ENCODE data around the gene TRAPPC2. TPM values are rescaled to one million over a fixed set of nuclear protein-coding genes. Genes with fewer than 3 reads are reported as not detected.

TRAPPC2 gene
- total RNA-seq, 4 donors from 2014 or later: 14.3 to 17.3 (median 16.0) TPM

DNA sequence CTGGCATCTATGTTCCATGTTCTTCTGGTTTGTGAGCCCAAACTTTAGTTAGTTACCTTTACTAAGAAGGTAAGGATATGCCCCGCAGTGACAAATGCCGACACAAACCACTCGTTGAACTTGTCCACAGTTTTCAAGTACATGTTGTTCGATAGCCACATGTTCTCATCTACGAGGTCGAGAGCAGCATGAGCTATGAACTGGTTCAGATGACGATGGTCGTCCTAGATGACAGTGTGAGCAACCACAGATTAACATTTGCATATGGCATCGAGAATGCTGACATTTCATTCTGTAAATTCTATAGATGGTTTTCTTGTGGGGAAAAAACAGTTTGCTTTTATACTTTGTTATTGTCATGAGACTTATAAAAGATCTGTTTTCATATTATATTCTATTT is 18.0 kb downstream of the TRAPPC2 start:
- 87 to 93% methylated on average over 5 to 9 of the region's 9 CpGs for WGBS, 2 donors (ENCODE audit: low coverage in 1 of 2)
- Histone ChIP-seq H3K27me3 (no peaks in the 10 kb centered on the region), H3K4me1 (peaks cover 0 to 31% (median 0%) of the 10 kb centered on the region in 3 donors), H3K27ac (no peak overlapping the region), H3K36me3 (peaks cover 0 to 18% of the 10 kb centered on the region in 2 donors), H3K4me3 (no peak overlapping the region), H3K9me3 (no peaks in the 10 kb centered on the region)
- ATAC-seq: no peak
- TF ChIP-seq, protein P1, sequence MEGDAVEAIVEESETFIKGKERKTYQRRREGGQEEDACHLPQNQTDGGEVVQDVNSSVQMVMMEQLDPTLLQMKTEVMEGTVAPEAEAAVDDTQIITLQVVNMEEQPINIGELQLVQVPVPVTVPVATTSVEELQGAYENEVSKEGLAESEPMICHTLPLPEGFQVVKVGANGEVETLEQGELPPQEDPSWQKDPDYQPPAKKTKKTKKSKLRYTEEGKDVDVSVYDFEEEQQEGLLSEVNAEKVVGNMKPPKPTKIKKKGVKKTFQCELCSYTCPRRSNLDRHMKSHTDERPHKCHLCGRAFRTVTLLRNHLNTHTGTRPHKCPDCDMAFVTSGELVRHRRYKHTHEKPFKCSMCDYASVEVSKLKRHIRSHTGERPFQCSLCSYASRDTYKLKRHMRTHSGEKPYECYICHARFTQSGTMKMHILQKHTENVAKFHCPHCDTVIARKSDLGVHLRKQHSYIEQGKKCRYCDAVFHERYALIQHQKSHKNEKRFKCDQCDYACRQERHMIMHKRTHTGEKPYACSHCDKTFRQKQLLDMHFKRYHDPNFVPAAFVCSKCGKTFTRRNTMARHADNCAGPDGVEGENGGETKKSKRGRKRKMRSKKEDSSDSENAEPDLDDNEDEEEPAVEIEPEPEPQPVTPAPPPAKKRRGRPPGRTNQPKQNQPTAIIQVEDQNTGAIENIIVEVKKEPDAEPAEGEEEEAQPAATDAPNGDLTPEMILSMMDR (IDR thresholded peaks at IDR 0.05): no peak
- TF ChIP-seq POLR2AphosphoS5 (IDR thresholded peaks at IDR 0.05) (no peak), POLR2A (IDR thresholded peaks at IDR 0.05) (no peak)

DNA sequence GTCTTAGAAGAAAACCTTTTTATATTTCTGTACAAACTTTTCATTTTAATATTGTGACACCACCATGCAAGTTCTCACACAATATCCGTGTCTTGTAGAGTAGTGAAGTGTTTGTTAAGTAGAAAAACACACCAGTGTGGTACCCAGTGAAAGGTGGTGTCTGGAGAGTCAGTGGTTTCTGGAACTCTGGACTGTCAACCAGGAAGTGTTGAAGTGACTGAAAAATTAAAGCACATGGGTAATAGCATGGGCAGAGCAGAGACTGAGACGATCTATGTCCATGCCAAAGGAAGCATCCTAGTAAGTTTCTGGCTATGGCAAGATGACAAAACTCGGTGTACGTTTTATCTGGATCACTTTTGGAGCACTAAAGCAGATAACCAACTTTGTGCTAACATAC is 23.3 kb downstream of the TRAPPC2 start:
- peaks cover 0 to 16% of the 10 kb centered on the region in 2 donors for H3K36me3 ChIP-seq
- H3K27me3 ChIP-seq: no peaks in the 10 kb centered on the region
- H3K27ac ChIP-seq: no peak overlapping the region
- 72 to 86% methylated on average over 2 to 4 of the region's 4 CpGs for WGBS, 2 donors (ENCODE audit: low coverage in 1 of 2)
- no peaks in the 10 kb centered on the region for H3K4me1 ChIP-seq
- no peak for ATAC-seq
- H3K4me3 ChIP-seq: no peak overlapping the region
- TF ChIP-seq POLR2AphosphoS5 (IDR thresholded peaks at IDR 0.05): no peak
- no peak for TF ChIP-seq EP300 (IDR thresholded peaks at IDR 0.05)
- no peak for TF ChIP-seq POLR2A (IDR thresholded peaks at IDR 0.05)
- TF ChIP-seq, protein P1 (IDR thresholded peaks at IDR 0.05): no peak
- no peaks in the 10 kb centered on the region for H3K9me3 ChIP-seq

DNA sequence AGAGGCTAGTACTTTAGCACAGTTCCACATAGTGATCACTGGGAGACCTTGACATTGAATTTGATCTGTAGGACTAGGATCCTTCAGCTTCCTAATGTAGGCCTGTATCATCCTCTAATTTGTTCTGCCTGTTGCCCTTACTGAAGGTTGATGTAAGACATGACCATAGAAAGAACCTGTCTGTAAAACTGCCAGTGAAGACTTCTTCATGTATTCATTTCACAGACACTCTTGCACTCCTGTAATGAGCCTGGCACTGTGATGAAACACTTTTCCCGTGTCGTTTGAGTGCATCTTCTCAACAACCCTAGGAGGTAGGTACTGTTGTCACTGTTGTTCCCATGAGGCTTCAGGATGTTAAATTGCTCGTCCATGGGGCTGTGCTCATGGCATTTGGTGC is 30.8 kb downstream of the TRAPPC2 start:
- Histone ChIP-seq H3K4me1 (peaks cover 0 to 51% (median 0%) of the 10 kb centered on the region in 3 donors), H3K4me3 (no peak overlapping the region), H3K27ac (peak overlapping the region in 1 of 4 donors; percentile 11), H3K36me3 (no peaks in the 10 kb centered on the region), H3K27me3 (no peaks in the 10 kb centered on the region), H3K9me3 (no peaks in the 10 kb centered on the region)
- ATAC-seq: no peak
- 19% methylated on average over 2 of the region's 3 CpGs; no CpG with 5 or more reads in 1 of the 2 donors for WGBS, 2 donors (ENCODE audit: low coverage in 1 of 2)
- TF ChIP-seq POLR2AphosphoS5 (IDR thresholded peaks at IDR 0.05) (no peak), EP300 (IDR thresholded peaks at IDR 0.05) (no peak), POLR2A (IDR thresholded peaks at IDR 0.05) (no peak)
- TF ChIP-seq, protein P1 (IDR thresholded peaks at IDR 0.05): no peak

DNA sequence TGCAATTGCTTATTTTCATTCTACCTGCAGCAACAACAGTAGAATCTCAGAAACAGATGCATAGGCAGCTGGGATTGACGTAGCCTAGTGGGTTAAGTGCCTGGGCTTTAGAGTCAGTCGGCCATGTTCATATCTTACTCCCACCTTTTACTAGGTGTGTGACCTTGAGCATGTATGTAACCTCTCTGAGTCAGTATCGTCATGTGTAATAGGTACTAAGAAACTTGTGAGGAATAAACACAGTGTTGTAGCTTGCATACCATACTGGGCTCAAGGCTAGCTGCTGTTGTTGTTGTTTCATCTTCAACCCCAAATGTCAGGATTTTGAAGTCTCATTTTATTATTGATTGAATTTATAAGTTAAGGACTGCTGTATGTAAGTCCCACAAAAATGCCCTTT is 31.3 kb downstream of the TRAPPC2 start:
- Histone ChIP-seq H3K9me3 (no peaks in the 10 kb centered on the region), H3K27ac (peak overlapping the region in 1 of 4 donors; percentile 11), H3K36me3 (no peaks in the 10 kb centered on the region), H3K27me3 (no peaks in the 10 kb centered on the region), H3K4me3 (no peak overlapping the region), H3K4me1 (peaks cover 0 to 55% (median 0%) of the 10 kb centered on the region in 3 donors)
- WGBS, 2 donors (ENCODE audit: low coverage in 1 of 2): 70 to 79% methylated on average over 3 of the region's 3 CpGs
- ATAC-seq: no peak
- TF ChIP-seq POLR2A (IDR thresholded peaks at IDR 0.05) (no peak), POLR2AphosphoS5 (IDR thresholded peaks at IDR 0.05) (no peak), EP300 (IDR thresholded peaks at IDR 0.05) (no peak)
- TF ChIP-seq, protein P1 (IDR thresholded peaks at IDR 0.05): no peak

DNA sequence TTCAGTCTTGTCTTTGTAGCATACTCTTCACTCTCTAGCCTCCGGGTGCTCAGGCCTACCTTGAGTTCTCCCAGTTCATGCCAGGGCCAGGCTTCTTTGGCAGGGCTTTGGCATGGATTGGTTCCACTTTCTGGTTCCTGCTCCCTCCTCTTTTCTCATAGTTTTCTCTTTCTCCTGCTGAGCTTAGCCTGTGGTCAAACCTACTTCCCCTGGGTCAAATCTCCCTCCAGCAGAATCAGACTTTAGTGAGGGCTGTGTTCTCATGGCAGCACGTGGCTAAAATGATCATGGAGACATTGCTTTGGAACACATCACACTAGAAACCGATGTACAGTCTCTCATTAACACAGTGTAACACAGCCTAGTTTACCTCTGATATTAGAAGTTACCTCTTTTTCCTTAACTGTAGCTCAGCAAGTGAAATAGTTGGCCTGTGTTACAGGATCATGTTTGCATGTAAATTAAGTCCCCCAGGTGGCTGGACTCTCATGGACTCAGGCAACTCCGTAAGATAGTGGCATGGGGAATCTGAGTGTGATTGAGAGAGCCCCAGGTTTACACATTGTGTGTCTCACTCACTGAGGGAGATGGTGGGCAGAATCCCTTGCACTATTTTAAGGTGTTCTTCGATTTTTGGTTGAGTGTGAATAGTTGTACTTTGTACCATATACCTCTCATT is 32.2 kb downstream of the TRAPPC2 start:
- Histone ChIP-seq H3K27ac (no peak overlapping the region), H3K4me3 (no peak overlapping the region), H3K9me3 (no peaks in the 10 kb centered on the region), H3K4me1 (peaks cover 0 to 62% (median 0%) of the 10 kb centered on the region in 3 donors), H3K36me3 (no peaks in the 10 kb centered on the region), H3K27me3 (no peaks in the 10 kb centered on the region)
- no peak for ATAC-seq
- TF ChIP-seq EP300 (IDR thresholded peaks at IDR 0.05) (no peak), POLR2A (IDR thresholded peaks at IDR 0.05) (no peak), POLR2AphosphoS5 (IDR thresholded peaks at IDR 0.05) (no peak)
- TF ChIP-seq, protein P1 (IDR thresholded peaks at IDR 0.05): no peak
- WGBS, 2 donors (ENCODE audit: low coverage in 1 of 2): 50 to 85% methylated on average over 2 to 3 of the region's 5 CpGs
